IPS-18a (cell line): ENCODE results near the gene APOM.

Experiments
- H3K27ac ChIP-seq: one replicate; pipeline ENCODE4 v1.5.1; 2013; ENCODE audit warnings: low read length
- H3K27me3 ChIP-seq: one replicate; pipeline ENCODE4 v1.6.1; 2013; ENCODE audit warnings: mild to moderate bottlenecking, low read length; ENCODE audit not compliant: control insufficient read depth, insufficient read depth
- H3K36me3 ChIP-seq: one replicate; pipeline ENCODE4 v1.6.1; 2013; ENCODE audit warnings: low read depth, low read length; ENCODE audit not compliant: control insufficient read depth
- H3K4me1 ChIP-seq: one replicate; pipeline ENCODE4 v1.6.1; 2013; ENCODE audit warnings: low read depth, low read length; ENCODE audit not compliant: control insufficient read depth
- H3K4me3 ChIP-seq: one replicate; pipeline ENCODE4 v1.5.1; 2013; ENCODE audit warnings: low read length
- H3K9ac ChIP-seq: one replicate; pipeline ENCODE4 v1.6.1; 2013; ENCODE audit warnings: mild to moderate bottlenecking, low read length, moderate library complexity
- H3K9me3 ChIP-seq: one replicate; pipeline ENCODE4 v1.6.1; 2013; ENCODE audit warnings: low read depth, low read length; ENCODE audit not compliant: control insufficient read depth

Gene APOM

GRCh38 chr6:31651602-31652191 is 4.0 kb upstream of the APOM start:
- Histone ChIP-seq H3K4me1 (peaks cover 9% of the 10 kb centered on the region), H3K4me3 (peak overlapping the region; percentile 81), H3K27ac (peak overlapping the region; percentile 81), H3K36me3 (peaks cover 29% of the 10 kb centered on the region), H3K9ac (peak overlapping the region; percentile 87), H3K9me3 (no peaks in the 10 kb centered on the region), H3K27me3 (no peaks in the 10 kb centered on the region)

GRCh38 chr6:31652925-31653724 is 2.6 kb upstream of the APOM start:
- peaks cover 9% of the 10 kb centered on the region for H3K4me1 ChIP-seq
- peak overlapping the region; percentile 97 for H3K27ac ChIP-seq
- no peaks in the 10 kb centered on the region for H3K27me3 ChIP-seq
- H3K9me3 ChIP-seq = no peaks in the 10 kb centered on the region
- peak overlapping the region; percentile 87 for H3K9ac ChIP-seq
- peaks cover 19% of the 10 kb centered on the region for H3K36me3 ChIP-seq
- H3K4me3 ChIP-seq = peak overlapping the region; percentile 81

- H3K4me1 ChIP-seq = peaks cover 9% of the 10 kb centered on the region
- no peaks in the 10 kb centered on the region for H3K9me3 ChIP-seq
- no peak overlapping the region for H3K27ac ChIP-seq
- peaks cover 5% of the 10 kb centered on the region for H3K36me3 ChIP-seq
- H3K4me3 ChIP-seq = no peak overlapping the region
- H3K9ac ChIP-seq = no peak overlapping the region
- no peaks in the 10 kb centered on the region for H3K27me3 ChIP-seq
Measured at GRCh38 chr6:31654574-31655348, 933 bp upstream of the APOM start.

- no peaks in the 10 kb centered on the region for H3K9me3 ChIP-seq
- peaks cover 5% of the 10 kb centered on the region for H3K36me3 ChIP-seq
- no peaks in the 10 kb centered on the region for H3K27me3 ChIP-seq
- no peak overlapping the region for H3K9ac ChIP-seq
- no peak overlapping the region for H3K27ac ChIP-seq
- no peak overlapping the region for H3K4me3 ChIP-seq
- H3K4me1 ChIP-seq = peaks cover 3% of the 10 kb centered on the region
Measured at GRCh38 chr6:31657406-31658157, 1.9 kb downstream of the APOM start.

GRCh38 chr6:31658158-31658688 is 2.5 kb downstream of the APOM start:
- Histone ChIP-seq H3K36me3 (peaks cover 6% of the 10 kb centered on the region), H3K4me1 (peaks cover 3% of the 10 kb centered on the region), H3K9ac (no peak overlapping the region), H3K4me3 (no peak overlapping the region), H3K27ac (no peak overlapping the region), H3K9me3 (no peaks in the 10 kb centered on the region), H3K27me3 (no peaks in the 10 kb centered on the region)

- peak overlapping the region; percentile 69 for H3K4me3 ChIP-seq
- peaks cover 6% of the 10 kb centered on the region for H3K4me1 ChIP-seq
- H3K9me3 ChIP-seq = no peaks in the 10 kb centered on the region
- H3K9ac ChIP-seq = peak overlapping the region; percentile 81
- peaks cover 11% of the 10 kb centered on the region for H3K36me3 ChIP-seq
- no peaks in the 10 kb centered on the region for H3K27me3 ChIP-seq
- no peak overlapping the region for H3K27ac ChIP-seq
Measured at GRCh38 chr6:31658983-31659648, 3.4 kb downstream of the APOM start.

- peak overlapping the region; percentile 28 for H3K27ac ChIP-seq
- peak overlapping the region; percentile 81 for H3K9ac ChIP-seq
- H3K36me3 ChIP-seq = peaks cover 11% of the 10 kb centered on the region
- H3K9me3 ChIP-seq = no peaks in the 10 kb centered on the region
- no peaks in the 10 kb centered on the region for H3K27me3 ChIP-seq
- H3K4me1 ChIP-seq = peaks cover 6% of the 10 kb centered on the region
- H3K4me3 ChIP-seq = peak overlapping the region; percentile 69
Measured at GRCh38 chr6:31659649-31660380, 4.1 kb downstream of the APOM start.

- peaks cover 11% of the 10 kb centered on the region for H3K36me3 ChIP-seq
- H3K27ac ChIP-seq = peak within 1 kb of the TSS; percentile 64
- H3K4me3 ChIP-seq = peak within 1 kb of the TSS; percentile 69
- H3K4me1 ChIP-seq = peaks cover 6% of the 10 kb centered on the region
- H3K9ac ChIP-seq = peak within 1 kb of the TSS; percentile 81
- no peaks in the 10 kb centered on the region for H3K9me3 ChIP-seq
- no peaks in the 10 kb centered on the region for H3K27me3 ChIP-seq
Measured at GRCh38 chr6:31660381-31661261, 4.9 kb downstream of the APOM start, which contains the start of gene C6orf47. Gene C6orf47, minus strand, starts transcription at chr6:31660778. Its CDS starts 831 bp downstream, at chr6:31659947.

GRCh38 chr6:31661262-31662123 is 5.8 kb downstream of the APOM start:
- Histone ChIP-seq H3K4me1 (peaks cover 6% of the 10 kb centered on the region), H3K9ac (peak overlapping the region; percentile 81), H3K36me3 (peaks cover 11% of the 10 kb centered on the region), H3K27me3 (no peaks in the 10 kb centered on the region), H3K4me3 (peak overlapping the region; percentile 69), H3K27ac (peak overlapping the region; percentile 64), H3K9me3 (no peaks in the 10 kb centered on the region)
